ENCODE results near the gene RASAL1. TPM values are rescaled to one million over a fixed set of nuclear protein-coding genes. Genes with fewer than 3 reads are reported as not detected.

RASAL1 gene
- total RNA-seq, 1 donor from 2014 or later, result 0.26 TPM

GRCh38 chr12:113073586-113073985 is 62.0 kb downstream of the RASAL1 start:
- H3K27me3 ChIP-seq (ENCODE audit: control insufficient read depth, insufficient read depth, low read length), result peaks cover 7% of the 10 kb centered on the region
- FAIRE-seq, result no peak

DNA sequence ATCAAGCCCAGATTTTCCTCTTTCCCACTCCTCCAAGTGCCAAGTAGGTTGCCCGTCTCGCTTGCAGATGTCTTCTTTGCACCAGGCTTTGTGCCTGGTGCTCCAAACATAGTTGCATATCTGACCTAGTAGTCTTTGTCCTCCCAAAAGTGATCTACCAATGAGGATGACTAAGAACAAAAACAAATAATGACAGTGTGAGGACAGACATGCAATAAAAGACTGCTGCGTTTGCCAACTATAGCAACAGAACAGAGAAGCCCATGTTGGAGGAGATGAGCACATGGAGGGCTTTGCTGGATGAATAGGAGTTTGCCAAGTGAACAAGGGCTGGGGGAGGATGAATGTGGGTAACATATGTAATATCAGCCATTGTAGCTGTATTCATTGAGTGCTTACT is 63.4 kb downstream of the RASAL1 start:
- TF ChIP-seq, protein P1, sequence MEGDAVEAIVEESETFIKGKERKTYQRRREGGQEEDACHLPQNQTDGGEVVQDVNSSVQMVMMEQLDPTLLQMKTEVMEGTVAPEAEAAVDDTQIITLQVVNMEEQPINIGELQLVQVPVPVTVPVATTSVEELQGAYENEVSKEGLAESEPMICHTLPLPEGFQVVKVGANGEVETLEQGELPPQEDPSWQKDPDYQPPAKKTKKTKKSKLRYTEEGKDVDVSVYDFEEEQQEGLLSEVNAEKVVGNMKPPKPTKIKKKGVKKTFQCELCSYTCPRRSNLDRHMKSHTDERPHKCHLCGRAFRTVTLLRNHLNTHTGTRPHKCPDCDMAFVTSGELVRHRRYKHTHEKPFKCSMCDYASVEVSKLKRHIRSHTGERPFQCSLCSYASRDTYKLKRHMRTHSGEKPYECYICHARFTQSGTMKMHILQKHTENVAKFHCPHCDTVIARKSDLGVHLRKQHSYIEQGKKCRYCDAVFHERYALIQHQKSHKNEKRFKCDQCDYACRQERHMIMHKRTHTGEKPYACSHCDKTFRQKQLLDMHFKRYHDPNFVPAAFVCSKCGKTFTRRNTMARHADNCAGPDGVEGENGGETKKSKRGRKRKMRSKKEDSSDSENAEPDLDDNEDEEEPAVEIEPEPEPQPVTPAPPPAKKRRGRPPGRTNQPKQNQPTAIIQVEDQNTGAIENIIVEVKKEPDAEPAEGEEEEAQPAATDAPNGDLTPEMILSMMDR (IDR thresholded peaks at IDR 0.05; ENCODE audit: insufficient read depth, low read length, severe bottlenecking), result no peak
- Histone ChIP-seq H3K4me3 (ENCODE audit: low read depth, low read length) (no peak overlapping the region), H3K36me3 (ENCODE audit: control insufficient read depth, insufficient read depth, low read length) (no peaks in the 10 kb centered on the region), H3K27me3 (ENCODE audit: control insufficient read depth, insufficient read depth, low read length) (no peaks in the 10 kb centered on the region)
- no peak for FAIRE-seq
- no peak for DNase-seq (ENCODE audit: low read depth)

More at GRCh38 chr12:113073586-113073985, 62.0 kb downstream of the RASAL1 start:
- no peaks in the 10 kb centered on the region for H3K36me3 ChIP-seq (ENCODE audit: control insufficient read depth, insufficient read depth, low read length)
- H3K4me3 ChIP-seq (ENCODE audit: low read depth, low read length), result no peak overlapping the region
- TF ChIP-seq, protein P1 (IDR thresholded peaks at IDR 0.05; ENCODE audit: insufficient read depth, low read length, severe bottlenecking), result no peak
- no peak for DNase-seq (ENCODE audit: low read depth)

DNA sequence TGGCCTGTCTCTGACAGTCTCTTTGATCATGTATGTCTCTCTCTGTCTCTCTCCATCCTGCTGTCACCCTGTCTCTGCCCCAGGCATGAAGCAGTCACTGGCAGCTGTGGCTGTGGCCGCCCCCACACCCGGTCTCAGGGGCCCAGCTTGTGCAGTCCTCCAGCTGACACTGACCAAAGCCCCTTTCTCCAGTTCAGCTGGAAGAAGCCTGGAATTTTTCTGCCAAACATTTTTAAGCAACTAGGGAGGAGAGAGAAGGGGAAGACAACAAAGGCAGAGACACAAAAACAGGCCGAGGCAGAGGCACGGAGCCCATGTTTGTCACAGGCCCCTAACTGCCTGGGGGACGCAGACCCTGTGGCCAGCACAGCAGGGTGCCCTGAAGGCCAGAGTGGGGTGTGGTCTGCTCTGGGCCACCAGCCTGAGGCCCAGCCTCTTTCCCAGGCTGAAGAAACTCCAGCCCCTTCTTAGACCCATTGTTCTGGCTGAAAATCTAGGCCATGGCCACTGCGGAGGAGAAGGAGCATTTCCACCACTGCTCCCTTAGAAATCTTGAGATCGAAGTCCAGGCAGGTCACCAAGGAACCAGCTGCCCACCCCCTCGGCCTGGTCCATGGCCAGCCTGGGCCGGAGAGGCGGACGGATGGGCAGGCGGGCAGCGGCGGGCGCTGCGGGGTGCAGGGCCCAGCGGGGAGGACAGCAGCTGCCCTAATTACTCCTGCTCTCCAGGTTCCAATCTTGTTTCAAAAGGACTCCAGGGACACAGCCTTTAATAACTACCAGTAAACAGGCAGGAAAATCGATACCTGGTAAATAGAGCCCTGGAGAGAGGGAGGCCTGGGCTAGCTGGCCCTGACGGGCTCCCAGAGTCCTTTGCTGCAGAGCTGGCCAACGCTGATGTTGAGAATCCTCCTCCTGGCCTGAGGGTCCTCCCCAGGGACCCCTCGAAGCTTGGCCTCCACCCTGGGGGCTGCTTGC is 64.1 kb downstream of the RASAL1 start:
- no peak overlapping the region for H3K4me3 ChIP-seq (ENCODE audit: low read depth, low read length)
- H3K27me3 ChIP-seq (ENCODE audit: control insufficient read depth, insufficient read depth, low read length), result no peaks in the 10 kb centered on the region
- TF ChIP-seq, protein P1 (IDR thresholded peaks at IDR 0.05; ENCODE audit: insufficient read depth, low read length, severe bottlenecking), result no peak
- FAIRE-seq (no peak), DNase-seq (ENCODE audit: low read depth) (no peak)
- no peaks in the 10 kb centered on the region for H3K36me3 ChIP-seq (ENCODE audit: control insufficient read depth, insufficient read depth, low read length)

GRCh38 chr12:113070117-113070906 is 65.2 kb downstream of the RASAL1 start:
- DNase-seq (ENCODE audit: low read depth) (no peak), FAIRE-seq (no peak)
- Histone ChIP-seq H3K36me3 (ENCODE audit: control insufficient read depth, insufficient read depth, low read length) (no peaks in the 10 kb centered on the region), H3K27me3 (ENCODE audit: control insufficient read depth, insufficient read depth, low read length) (no peaks in the 10 kb centered on the region), H3K4me3 (ENCODE audit: low read depth, low read length) (no peak overlapping the region)
- TF ChIP-seq, protein P1 (IDR thresholded peaks at IDR 0.05; ENCODE audit: insufficient read depth, low read length, severe bottlenecking), result no peak

DNA sequence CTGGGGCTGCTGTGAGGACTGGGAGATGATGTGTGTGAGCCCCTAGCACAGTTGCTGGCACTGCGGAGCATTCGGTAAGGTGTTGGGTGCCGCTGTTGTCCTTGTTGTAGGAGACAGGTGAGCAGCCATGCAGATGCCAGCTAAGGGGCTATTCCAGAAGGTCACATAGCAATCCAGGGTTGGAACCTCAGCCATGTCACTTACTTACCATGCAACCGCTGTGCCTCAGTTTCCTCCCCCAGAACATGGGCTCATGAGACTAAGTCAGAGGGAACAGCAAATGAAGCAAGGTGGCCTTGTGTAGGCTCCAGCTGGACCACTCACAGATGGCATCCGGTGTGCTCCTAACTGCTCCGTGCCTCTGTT is 65.8 kb downstream of the RASAL1 start:
- Histone ChIP-seq H3K4me3 (ENCODE audit: low read depth, low read length) (no peak overlapping the region), H3K36me3 (ENCODE audit: control insufficient read depth, insufficient read depth, low read length) (no peaks in the 10 kb centered on the region), H3K27me3 (ENCODE audit: control insufficient read depth, insufficient read depth, low read length) (no peaks in the 10 kb centered on the region)
- TF ChIP-seq, protein P1 (IDR thresholded peaks at IDR 0.05; ENCODE audit: insufficient read depth, low read length, severe bottlenecking), result no peak
- DNase-seq (ENCODE audit: low read depth) (no peak), FAIRE-seq (no peak)

Data from bronchial epithelial cell (primary cell).